ENCODE data around the gene COL5A1.

GRCh38 chr9:134793288-134794188 is 151.9 kb downstream of the COL5A1 start:
- TF ChIP-seq CTCF (conservative IDR thresholded peaks at IDR 0.05; ENCODE audit: low read depth in 2 of 2) (no peak), EZH2phosphoT487 (IDR thresholded peaks at IDR 0.05; ENCODE audit: unreplicated experiment) (no peak), EZH2 (IDR thresholded peaks at IDR 0.05; ENCODE audit: low read depth, unreplicated experiment) (no peak), POLR2AphosphoS5 (IDR thresholded peaks at IDR 0.05; ENCODE audit: low read depth) (no peak), CREB1 (CRISPR knock-in tag; IDR thresholded peaks at IDR 0.05; ENCODE audit: low read depth) (no peak), STAT1 (IDR thresholded peaks at IDR 0.05; ENCODE audit: unreplicated experiment) (no peak), JUNB (IDR thresholded peaks at IDR 0.05; ENCODE audit: unreplicated experiment) (no peak)
- TF ChIP-seq, protein P1, sequence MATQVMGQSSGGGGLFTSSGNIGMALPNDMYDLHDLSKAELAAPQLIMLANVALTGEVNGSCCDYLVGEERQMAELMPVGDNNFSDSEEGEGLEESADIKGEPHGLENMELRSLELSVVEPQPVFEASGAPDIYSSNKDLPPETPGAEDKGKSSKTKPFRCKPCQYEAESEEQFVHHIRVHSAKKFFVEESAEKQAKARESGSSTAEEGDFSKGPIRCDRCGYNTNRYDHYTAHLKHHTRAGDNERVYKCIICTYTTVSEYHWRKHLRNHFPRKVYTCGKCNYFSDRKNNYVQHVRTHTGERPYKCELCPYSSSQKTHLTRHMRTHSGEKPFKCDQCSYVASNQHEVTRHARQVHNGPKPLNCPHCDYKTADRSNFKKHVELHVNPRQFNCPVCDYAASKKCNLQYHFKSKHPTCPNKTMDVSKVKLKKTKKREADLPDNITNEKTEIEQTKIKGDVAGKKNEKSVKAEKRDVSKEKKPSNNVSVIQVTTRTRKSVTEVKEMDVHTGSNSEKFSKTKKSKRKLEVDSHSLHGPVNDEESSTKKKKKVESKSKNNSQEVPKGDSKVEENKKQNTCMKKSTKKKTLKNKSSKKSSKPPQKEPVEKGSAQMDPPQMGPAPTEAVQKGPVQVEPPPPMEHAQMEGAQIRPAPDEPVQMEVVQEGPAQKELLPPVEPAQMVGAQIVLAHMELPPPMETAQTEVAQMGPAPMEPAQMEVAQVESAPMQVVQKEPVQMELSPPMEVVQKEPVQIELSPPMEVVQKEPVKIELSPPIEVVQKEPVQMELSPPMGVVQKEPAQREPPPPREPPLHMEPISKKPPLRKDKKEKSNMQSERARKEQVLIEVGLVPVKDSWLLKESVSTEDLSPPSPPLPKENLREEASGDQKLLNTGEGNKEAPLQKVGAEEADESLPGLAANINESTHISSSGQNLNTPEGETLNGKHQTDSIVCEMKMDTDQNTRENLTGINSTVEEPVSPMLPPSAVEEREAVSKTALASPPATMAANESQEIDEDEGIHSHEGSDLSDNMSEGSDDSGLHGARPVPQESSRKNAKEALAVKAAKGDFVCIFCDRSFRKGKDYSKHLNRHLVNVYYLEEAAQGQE (IDR thresholded peaks at IDR 0.05; ENCODE audit: unreplicated experiment), result no peak
- TF ChIP-seq, protein P2, sequence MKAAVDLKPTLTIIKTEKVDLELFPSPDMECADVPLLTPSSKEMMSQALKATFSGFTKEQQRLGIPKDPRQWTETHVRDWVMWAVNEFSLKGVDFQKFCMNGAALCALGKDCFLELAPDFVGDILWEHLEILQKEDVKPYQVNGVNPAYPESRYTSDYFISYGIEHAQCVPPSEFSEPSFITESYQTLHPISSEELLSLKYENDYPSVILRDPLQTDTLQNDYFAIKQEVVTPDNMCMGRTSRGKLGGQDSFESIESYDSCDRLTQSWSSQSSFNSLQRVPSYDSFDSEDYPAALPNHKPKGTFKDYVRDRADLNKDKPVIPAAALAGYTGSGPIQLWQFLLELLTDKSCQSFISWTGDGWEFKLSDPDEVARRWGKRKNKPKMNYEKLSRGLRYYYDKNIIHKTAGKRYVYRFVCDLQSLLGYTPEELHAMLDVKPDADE (IDR thresholded peaks at IDR 0.05), result no peak

All from GM23338 (cell line).